GM10847 (cell line): Measurements from ENCODE around the gene LMX1B.

Experiments
- POLR2A ChIP-seq: IDR thresholded peaks from 2 replicates; pipeline ENCODE4 v1.6.1; 2011; ENCODE audit not compliant: insufficient read length; ENCODE audit errors: extremely low read depth

Gene LMX1B

GRCh38 chr9:126633881-126634558 is 20.3 kb downstream of the LMX1B start:
- TF ChIP-seq POLR2A: no peak

GRCh38 chr9:126635061-126635460 is 21.3 kb downstream of the LMX1B start:
- TF ChIP-seq POLR2A: no peak

DNA sequence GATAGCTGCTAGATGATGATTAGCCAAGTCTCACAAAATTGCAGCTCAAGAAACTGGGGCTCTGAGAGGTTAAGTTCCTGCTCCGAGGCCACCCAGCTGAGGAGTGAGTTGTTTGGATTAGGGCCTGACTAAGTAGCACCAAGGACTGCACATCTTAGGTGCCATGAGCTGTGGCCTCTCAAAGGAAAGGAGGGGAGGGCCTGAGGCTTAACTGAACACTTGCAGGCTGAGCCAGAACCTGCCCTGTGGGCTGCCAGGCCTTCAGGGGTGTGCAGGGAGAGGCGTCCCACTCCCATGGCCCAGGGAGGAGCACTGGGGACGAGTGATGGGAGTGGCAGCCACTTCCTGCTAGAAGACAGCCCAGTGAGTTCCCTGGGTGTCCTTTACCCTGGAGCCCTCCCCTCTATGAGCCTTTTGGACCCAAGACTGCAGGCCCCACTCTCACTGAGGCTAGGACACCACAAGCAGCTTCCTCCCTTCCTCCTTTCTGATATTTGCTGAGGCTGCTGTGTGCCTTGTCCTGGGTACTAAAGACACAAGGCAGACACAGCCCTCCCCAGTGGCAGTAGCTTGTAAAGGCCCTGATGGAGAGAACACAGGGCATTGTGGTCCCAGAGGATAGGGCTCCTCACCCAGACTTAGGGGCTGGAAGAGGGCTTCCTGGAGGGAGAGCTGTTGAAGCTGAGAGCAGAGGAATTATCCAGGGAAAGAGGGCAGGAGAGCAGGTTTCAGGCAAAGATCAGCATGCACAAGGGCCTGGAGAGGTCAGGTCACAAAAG is 22.1 kb downstream of the LMX1B start:
- TF ChIP-seq POLR2A: no peak

- TF ChIP-seq POLR2A: no peak
Measured at GRCh38 chr9:126636983-126637798, 23.5 kb downstream of the LMX1B start.

GRCh38 chr9:126638571-126639132 is 24.9 kb downstream of the LMX1B start:
- TF ChIP-seq POLR2A: no peak

DNA sequence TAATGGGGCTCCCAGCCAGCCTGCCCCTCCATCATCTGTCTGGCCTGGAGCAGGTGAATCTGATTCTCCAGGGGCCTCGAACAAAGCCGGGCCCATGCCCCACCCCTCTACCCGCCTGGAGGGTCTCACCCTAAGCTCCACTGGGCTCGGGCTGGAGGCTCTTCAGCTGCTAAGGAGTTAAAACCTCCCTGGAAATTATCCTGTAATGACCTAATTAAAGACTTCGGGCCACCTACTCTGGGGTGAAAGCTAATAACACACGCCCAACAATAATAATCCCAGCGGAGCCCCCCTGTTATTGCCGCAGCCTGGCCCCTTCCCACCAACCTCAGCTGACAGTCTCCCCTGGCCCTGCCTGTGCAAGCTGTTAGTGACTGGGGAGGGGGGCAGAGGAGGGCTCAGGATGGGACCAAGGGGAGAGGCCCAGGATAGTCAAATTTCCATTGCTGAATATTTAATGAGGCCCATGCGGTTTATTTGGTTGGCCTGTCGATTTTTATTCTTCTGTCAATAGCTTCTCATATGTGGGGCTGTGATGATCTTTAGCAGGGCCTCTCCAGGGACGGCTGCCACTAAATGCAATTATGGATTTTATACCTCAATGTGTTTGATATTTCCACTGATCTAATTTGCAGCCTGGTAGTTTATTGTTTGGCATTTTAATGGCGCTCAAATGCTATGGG is 25.7 kb downstream of the LMX1B start:
- TF ChIP-seq POLR2A: no peak

- TF ChIP-seq POLR2A: no peak
Measured at GRCh38 chr9:126641118-126641851, 27.6 kb downstream of the LMX1B start.

- no peak for TF ChIP-seq POLR2A
Measured at GRCh38 chr9:126642010-126642744, 28.4 kb downstream of the LMX1B start.

- TF ChIP-seq POLR2A: no peak
Measured at GRCh38 chr9:126642839-126643238, 29.1 kb downstream of the LMX1B start.

DNA sequence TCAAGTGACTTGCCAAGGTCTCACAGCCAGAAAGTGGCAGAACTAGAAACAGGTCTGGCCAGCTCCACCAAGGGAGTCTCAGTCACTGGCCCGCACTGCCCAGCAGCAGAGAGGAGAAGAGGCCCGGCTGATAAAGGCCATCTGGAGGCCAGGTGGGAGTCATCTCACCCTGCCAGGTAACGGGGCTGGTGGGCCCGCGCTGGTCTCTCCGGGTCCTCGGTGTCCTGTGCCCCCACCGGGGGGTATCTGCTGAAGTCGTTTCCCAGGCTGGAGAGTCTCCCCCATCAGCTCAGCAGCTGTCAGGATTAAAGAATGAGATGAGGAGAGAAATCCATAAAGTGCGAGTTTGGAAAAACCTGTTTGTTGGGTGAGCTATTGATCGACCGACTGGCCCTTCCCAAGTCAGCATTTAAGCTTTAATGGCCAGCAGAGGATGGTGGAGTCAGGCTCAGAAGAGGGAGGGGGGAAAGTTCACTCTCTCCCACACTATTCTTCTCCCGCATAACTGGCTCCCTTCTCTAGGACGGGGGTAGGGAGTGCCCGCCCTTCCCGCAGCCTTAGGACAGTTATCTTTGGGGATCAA is 30.3 kb downstream of the LMX1B start:
- TF ChIP-seq POLR2A: no peak

- no peak for TF ChIP-seq POLR2A
Measured at GRCh38 chr9:126646162-126646561, 32.4 kb downstream of the LMX1B start.

GRCh38 chr9:126647585-126648411 is 34.1 kb downstream of the LMX1B start:
- TF ChIP-seq POLR2A: no peak
